Activated B cell treated with CpG ODN at 0.5 μM for 24 hours (primary cell): ENCODE data around the gene CEP290. TPM values are rescaled to one million over a fixed set of nuclear protein-coding genes. Genes with fewer than 3 reads are reported as not detected.

Experiments used
- ATAC-seq: fragments of 200-7000 bp; cut with Tn5 transposase; one replicate; pipeline ENCODE4 v1.10.0; 2021; ENCODE audit warnings: low read depth, mild to moderate bottlenecking, moderate library complexity
- CTCF ChIA-PET: fragments of 350-600 bp; sonication (Branson Sonifier 250); formaldehyde crosslinking; loops from one replicate; lab custom pipeline; 2021; ENCODE audit warnings: antibody characterized with exemption; lab: Charles Lee
- POLR2A ChIA-PET: fragments of 350-600 bp; sonication (Branson Sonifier 250); formaldehyde crosslinking; loops from one replicate; lab custom pipeline; 2021; ENCODE audit warnings: antibody characterized with exemption; lab: Charles Lee
- DNase-seq: peaks from one replicate; pipeline ENCODE4 v3.0.0; 2022
- H3K27ac Mint-ChIP-seq: one replicate; pipeline ENCODE4 v1.8.0; 2020; ENCODE audit warnings: mixed read lengths
- H3K27me3 Mint-ChIP-seq: one replicate; pipeline ENCODE4 v1.8.0; 2021; ENCODE audit warnings: mixed read lengths
- H3K36me3 Mint-ChIP-seq: one replicate; pipeline ENCODE4 v1.8.0; 2021; ENCODE audit warnings: low read depth, mixed read lengths
- H3K4me1 Mint-ChIP-seq: one replicate; pipeline ENCODE4 v1.8.0; 2021; ENCODE audit warnings: mixed read lengths
- H3K4me3 Mint-ChIP-seq: one replicate; pipeline ENCODE4 v1.8.0; 2020; ENCODE audit warnings: mild to moderate bottlenecking, mixed read lengths
- H3K9me3 Mint-ChIP-seq: one replicate; pipeline ENCODE4 v1.8.0; 2020; ENCODE audit warnings: mixed read lengths
- intact Hi-C: fragments of 100-400 bp; cut with micrococcal nuclease; formaldehyde crosslinking; loops from one replicate; pipeline ENCODE4 v1.15.1; 2024
- total RNA-seq: library from RNA; stranded (reverse); gene quantifications from 2 replicates; pipeline ENCODE4 v1.2.3, GENCODE V29; 2022
- TF ChIP-seq, protein P1 (sequence below): fragments of 200-600 bp; IDR thresholded peaks from one replicate; pipeline ENCODE4 v1.8.0; 2022; ENCODE audit warnings: antibody characterized with exemption, mild to moderate bottlenecking

Gene CEP290, protein sequence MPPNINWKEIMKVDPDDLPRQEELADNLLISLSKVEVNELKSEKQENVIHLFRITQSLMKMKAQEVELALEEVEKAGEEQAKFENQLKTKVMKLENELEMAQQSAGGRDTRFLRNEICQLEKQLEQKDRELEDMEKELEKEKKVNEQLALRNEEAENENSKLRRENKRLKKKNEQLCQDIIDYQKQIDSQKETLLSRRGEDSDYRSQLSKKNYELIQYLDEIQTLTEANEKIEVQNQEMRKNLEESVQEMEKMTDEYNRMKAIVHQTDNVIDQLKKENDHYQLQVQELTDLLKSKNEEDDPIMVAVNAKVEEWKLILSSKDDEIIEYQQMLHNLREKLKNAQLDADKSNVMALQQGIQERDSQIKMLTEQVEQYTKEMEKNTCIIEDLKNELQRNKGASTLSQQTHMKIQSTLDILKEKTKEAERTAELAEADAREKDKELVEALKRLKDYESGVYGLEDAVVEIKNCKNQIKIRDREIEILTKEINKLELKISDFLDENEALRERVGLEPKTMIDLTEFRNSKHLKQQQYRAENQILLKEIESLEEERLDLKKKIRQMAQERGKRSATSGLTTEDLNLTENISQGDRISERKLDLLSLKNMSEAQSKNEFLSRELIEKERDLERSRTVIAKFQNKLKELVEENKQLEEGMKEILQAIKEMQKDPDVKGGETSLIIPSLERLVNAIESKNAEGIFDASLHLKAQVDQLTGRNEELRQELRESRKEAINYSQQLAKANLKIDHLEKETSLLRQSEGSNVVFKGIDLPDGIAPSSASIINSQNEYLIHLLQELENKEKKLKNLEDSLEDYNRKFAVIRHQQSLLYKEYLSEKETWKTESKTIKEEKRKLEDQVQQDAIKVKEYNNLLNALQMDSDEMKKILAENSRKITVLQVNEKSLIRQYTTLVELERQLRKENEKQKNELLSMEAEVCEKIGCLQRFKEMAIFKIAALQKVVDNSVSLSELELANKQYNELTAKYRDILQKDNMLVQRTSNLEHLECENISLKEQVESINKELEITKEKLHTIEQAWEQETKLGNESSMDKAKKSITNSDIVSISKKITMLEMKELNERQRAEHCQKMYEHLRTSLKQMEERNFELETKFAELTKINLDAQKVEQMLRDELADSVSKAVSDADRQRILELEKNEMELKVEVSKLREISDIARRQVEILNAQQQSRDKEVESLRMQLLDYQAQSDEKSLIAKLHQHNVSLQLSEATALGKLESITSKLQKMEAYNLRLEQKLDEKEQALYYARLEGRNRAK (N-terminal part only)
- 13.7 and 15.0 TPM in 2 replicates for total RNA-seq

DNA sequence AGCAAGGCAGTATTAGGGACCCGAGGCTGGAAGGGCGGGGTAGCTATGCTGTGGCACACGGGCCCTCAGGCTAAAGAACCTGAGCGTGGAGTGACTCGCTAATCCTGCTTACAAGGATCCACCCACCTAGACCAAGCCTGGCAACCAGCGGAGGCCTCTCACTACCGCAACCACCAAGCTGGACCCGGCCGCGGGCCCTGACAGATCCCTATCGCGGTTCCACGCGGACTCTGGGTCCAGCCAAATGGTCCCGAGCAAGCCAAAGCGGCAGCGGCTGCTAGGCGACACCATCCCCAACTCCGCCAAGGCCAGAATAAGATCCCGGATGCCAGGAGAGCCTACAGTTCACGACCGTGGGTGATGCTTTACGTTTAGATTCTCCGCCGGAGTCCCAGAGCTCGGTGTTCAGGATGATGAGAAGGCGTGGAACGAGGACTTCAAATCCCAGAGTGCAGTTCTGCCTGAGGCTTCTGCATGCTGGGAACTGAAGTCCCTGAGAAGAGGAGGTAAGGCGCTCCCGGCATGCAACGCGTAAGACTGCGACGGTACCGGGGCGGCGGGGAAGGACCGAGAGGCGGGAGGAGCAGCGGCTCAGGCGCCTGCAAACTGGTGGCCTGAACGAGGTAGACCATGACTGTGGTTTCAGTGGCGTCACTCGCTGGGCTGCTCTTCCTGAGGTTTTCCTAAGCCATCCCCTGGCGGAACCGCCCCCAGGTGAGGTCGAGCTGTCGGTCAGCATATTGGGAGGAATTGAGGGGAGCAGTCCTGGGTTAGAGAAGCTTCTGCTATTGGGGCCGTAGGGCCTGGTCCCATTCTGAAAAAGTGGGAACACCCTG is at the start of gene CEP290, which contains the start of gene TMTC3:
CEP290 (minus strand) TSS at position 315 of the 836 bp plus-strand sequence. CDS start 781 bp downstream, outside the sequence.
TMTC3 (plus strand) TSS at position 534 of the 836 bp plus-strand sequence. CDS start 6,009 bp downstream, outside the sequence.
- ATAC-seq (peak; percentile 94), DNase-seq (peak; percentile 81)
- ChIA-PET CTCF (no interaction called here), POLR2A (interaction anchor here (0.8 to 2.3 kb wide), 4 partner anchors 9 to 1384 kb away, joined by 3 to 8 read pairs (median 5); partner anchors contain the start of gene POC1B)
- H3K27ac Mint-ChIP-seq, result peak within 1 kb of the TSS; percentile 96
- H3K4me1 Mint-ChIP-seq, result peaks cover 30% of the 10 kb centered on the region
- H3K27me3 Mint-ChIP-seq, result no peaks in the 10 kb centered on the region
- intact Hi-C loops, result loop anchor here (1.0 to 5.0 kb wide), 4 partner anchors 15 to 1384 kb away; partner anchors contain the start of genes DUSP6 and POC1B
- TF ChIP-seq, protein P1, sequence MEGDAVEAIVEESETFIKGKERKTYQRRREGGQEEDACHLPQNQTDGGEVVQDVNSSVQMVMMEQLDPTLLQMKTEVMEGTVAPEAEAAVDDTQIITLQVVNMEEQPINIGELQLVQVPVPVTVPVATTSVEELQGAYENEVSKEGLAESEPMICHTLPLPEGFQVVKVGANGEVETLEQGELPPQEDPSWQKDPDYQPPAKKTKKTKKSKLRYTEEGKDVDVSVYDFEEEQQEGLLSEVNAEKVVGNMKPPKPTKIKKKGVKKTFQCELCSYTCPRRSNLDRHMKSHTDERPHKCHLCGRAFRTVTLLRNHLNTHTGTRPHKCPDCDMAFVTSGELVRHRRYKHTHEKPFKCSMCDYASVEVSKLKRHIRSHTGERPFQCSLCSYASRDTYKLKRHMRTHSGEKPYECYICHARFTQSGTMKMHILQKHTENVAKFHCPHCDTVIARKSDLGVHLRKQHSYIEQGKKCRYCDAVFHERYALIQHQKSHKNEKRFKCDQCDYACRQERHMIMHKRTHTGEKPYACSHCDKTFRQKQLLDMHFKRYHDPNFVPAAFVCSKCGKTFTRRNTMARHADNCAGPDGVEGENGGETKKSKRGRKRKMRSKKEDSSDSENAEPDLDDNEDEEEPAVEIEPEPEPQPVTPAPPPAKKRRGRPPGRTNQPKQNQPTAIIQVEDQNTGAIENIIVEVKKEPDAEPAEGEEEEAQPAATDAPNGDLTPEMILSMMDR, result no peak
- H3K4me3 Mint-ChIP-seq, result peak within 1 kb of the TSS; percentile 98
- H3K9me3 Mint-ChIP-seq, result no peaks in the 10 kb centered on the region
- peaks cover 32% of the 10 kb centered on the region for H3K36me3 Mint-ChIP-seq

DNA sequence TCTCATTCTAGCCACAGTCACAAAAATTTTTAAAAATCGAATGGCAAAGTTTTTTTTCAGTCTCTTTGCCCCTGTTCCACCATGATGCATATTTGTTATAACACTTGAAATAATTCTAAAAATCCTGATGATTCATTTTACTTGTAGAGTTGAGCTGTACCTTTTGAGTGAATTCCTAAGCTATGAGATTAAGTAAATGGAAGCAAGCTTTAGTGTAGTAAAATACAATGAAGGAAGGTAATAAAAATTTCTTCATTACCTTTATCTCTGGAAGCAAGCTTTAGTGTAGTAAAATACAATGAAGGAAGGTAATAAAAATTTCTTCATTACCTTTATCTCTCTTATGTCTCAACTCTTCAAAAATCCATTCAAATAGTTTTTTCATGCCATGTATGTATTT is 46.3 kb upstream of the CEP290 start:
- intact Hi-C loops, result no loop called here
- TF ChIP-seq, protein P1, result no peak
- no peaks in the 10 kb centered on the region for H3K4me1 Mint-ChIP-seq
- H3K4me3 Mint-ChIP-seq, result no peak overlapping the region
- CTCF ChIA-PET, result no interaction called here
- POLR2A ChIA-PET, result no interaction called here
- ATAC-seq (no peak), DNase-seq (no peak)
- H3K9me3 Mint-ChIP-seq, result no peaks in the 10 kb centered on the region
- H3K36me3 Mint-ChIP-seq, result peaks cover 36% of the 10 kb centered on the region
- H3K27me3 Mint-ChIP-seq, result no peaks in the 10 kb centered on the region
- no peak overlapping the region for H3K27ac Mint-ChIP-seq

DNA sequence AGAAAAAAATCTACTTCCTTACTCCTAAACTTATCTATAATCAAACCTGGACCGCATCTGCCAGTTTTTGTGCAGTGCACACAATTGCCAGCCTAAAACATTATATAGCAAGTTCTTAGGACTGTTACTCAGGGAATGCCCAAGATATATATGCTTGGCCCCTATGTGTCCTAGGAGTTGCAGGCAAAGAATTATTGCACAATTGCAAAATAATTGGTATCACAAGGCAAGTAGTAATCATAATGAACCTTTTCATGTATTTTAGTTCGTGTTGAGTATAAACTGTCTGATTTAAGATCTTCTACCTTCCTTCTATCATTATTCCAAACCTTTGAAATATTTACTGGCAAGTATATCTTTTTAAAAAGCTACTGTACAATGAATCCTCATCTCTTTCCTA is 45.7 kb upstream of the CEP290 start:
- TF ChIP-seq, protein P1, result no peak
- intact Hi-C loops, result no loop called here
- no peaks in the 10 kb centered on the region for H3K4me1 Mint-ChIP-seq
- no peaks in the 10 kb centered on the region for H3K27me3 Mint-ChIP-seq
- ChIA-PET POLR2A (no interaction called here), CTCF (no interaction called here)
- no peak for DNase-seq
- H3K27ac Mint-ChIP-seq, result no peak overlapping the region
- no peaks in the 10 kb centered on the region for H3K9me3 Mint-ChIP-seq
- H3K4me3 Mint-ChIP-seq, result no peak overlapping the region
- ATAC-seq, result no peak
- H3K36me3 Mint-ChIP-seq, result peaks cover 36% of the 10 kb centered on the region

DNA sequence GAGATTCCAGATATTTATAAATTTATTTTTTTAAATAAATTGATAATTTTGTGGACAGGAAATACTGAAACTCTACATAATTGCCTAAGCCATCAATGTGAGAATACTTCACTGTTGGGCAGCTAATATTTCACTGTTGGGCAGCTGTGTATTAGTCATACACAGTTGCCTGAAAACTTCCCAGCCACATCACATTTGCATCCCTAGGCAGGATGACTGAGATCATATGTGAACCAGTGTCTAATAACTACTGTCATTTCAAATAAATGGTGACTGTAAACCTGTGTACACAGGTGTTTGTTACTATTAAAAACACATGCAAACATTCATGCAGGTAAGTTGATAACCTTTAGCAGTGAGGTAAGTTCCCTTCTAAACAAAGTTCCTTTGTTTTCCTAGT is 44.1 kb upstream of the CEP290 start:
- ChIA-PET POLR2A (no interaction called here), CTCF (no interaction called here)
- TF ChIP-seq, protein P1, result no peak
- no peak for ATAC-seq
- Mint-ChIP-seq H3K36me3 (peaks cover 41% of the 10 kb centered on the region), H3K4me3 (no peak overlapping the region), H3K4me1 (no peaks in the 10 kb centered on the region), H3K27me3 (no peaks in the 10 kb centered on the region), H3K9me3 (peaks cover 6% of the 10 kb centered on the region), H3K27ac (no peak overlapping the region)
- no peak for DNase-seq
- intact Hi-C loops, result no loop called here
